NCI-H1417 (cell line): ENCODE measurements around the gene IL1B.
A peak's percentile ranks its signal among the peaks of the same experiment; 100 is the strongest.

Experiments used
- DNase-seq, 3 experiments: peaks; one replicate each; lab custom pipeline; 2025; lab: John Stamatoyannopoulos, UW

Gene IL1B

GRCh38 chr2:112836695-112837117 lies at the start of gene IL1B:
Gene IL1B, minus strand, starts transcription at chr2:112836779. Its CDS starts 550 bp downstream, at chr2:112836229.
- DNase-seq, result no peak

GRCh38 chr2:112886291-112886690 lies 49.7 kb upstream of the IL1B start:
- no peak for DNase-seq

- no peak for DNase-seq
Observed at GRCh38 chr2:112885506-112885902, 48.9 kb upstream of the IL1B start.

- peak in 1 of 3 experiments; percentile 30 for DNase-seq
Observed at GRCh38 chr2:112884869-112885505, 48.4 kb upstream of the IL1B start.

GRCh38 chr2:112883669-112884068 lies 47.1 kb upstream of the IL1B start:
- DNase-seq, result no peak

- no peak for DNase-seq
Observed at GRCh38 chr2:112881217-112881985, 44.8 kb upstream of the IL1B start.

GRCh38 chr2:112880696-112881095 lies 44.1 kb upstream of the IL1B start:
- DNase-seq, result no peak

GRCh38 chr2:112880091-112880531 lies 43.5 kb upstream of the IL1B start:
- no peak for DNase-seq

- no peak for DNase-seq
Observed at GRCh38 chr2:112879491-112880041, 43.0 kb upstream of the IL1B start.

- no peak for DNase-seq
Observed at GRCh38 chr2:112877423-112877822, 40.8 kb upstream of the IL1B start.

GRCh38 chr2:112876971-112877361 lies 40.4 kb upstream of the IL1B start:
- no peak for DNase-seq

GRCh38 chr2:112876257-112876970 lies 39.8 kb upstream of the IL1B start:
- no peak for DNase-seq

- no peak for DNase-seq
Observed at GRCh38 chr2:112870841-112871835, 34.6 kb upstream of the IL1B start.

GRCh38 chr2:112869258-112869842 lies 32.8 kb upstream of the IL1B start:
- peak; percentile 62 to 95 (median 88) for DNase-seq

GRCh38 chr2:112867701-112868631 lies 31.4 kb upstream of the IL1B start:
- no peak for DNase-seq

GRCh38 chr2:112866128-112866835 lies 29.7 kb upstream of the IL1B start:
- DNase-seq, result no peak

GRCh38 chr2:112864072-112864471 lies 27.5 kb upstream of the IL1B start:
- DNase-seq, result no peak

GRCh38 chr2:112859406-112860183 lies 23.0 kb upstream of the IL1B start:
- DNase-seq, result peak in 1 of 3 experiments; percentile 10
